ENCODE results near the gene DENND5B.
"Not testable (repeated sequence)": the region's sequence is repeated elsewhere in the genome, so short reads cannot be mapped to it uniquely, and the experiment has no call there.

DENND5B gene

GRCh38 chr12:31578632-31579031 lies 12.3 kb downstream of the DENND5B start:
- Histone ChIP-seq H3K4me3 (replicated peaks; ENCODE audit: insufficient read depth, low read length) (no peak overlapping the region), H3K27ac (replicated peaks) (no peak overlapping the region), H3K27me3 (ENCODE audit: insufficient read depth, poor library complexity, severe bottlenecking) (no peaks in the 10 kb centered on the region)
- DNase-seq (ENCODE audit: low read depth in 1 of 2, low spot score in 1 of 2): no peak
- TF ChIP-seq REST (IDR thresholded peaks at IDR 0.05; ENCODE audit: insufficient replicate concordance, low read depth): no peak
- no peak for TF ChIP-seq SPI1 (IDR thresholded peaks at IDR 0.05; ENCODE audit: borderline replicate concordance, low read depth)
- TF ChIP-seq POLR2AphosphoS5 (IDR thresholded peaks at IDR 0.05; ENCODE audit: low read depth): no peak
- no peak for TF ChIP-seq CTCF (IDR thresholded peaks at IDR 0.05; ENCODE audit: insufficient read depth, low read length)

- H3K4me3 ChIP-seq (replicated peaks; ENCODE audit: insufficient read depth, low read length): no peak overlapping the region
- peak in 1 of 2 experiments; percentile 20 for DNase-seq (ENCODE audit: low read depth in 1 of 2, low spot score in 1 of 2)
- TF ChIP-seq CTCF (IDR thresholded peaks at IDR 0.05; ENCODE audit: insufficient read depth, low read length) (no peak), SPI1 (IDR thresholded peaks at IDR 0.05; ENCODE audit: borderline replicate concordance, low read depth) (peak; percentile 75)
- H3K27ac ChIP-seq (replicated peaks): no peak overlapping the region
- no peaks in the 10 kb centered on the region for H3K27me3 ChIP-seq (ENCODE audit: insufficient read depth, poor library complexity, severe bottlenecking)
Observed at GRCh38 chr12:31574803-31575575, 15.9 kb downstream of the DENND5B start.

GRCh38 chr12:31574367-31574766 lies 16.6 kb downstream of the DENND5B start:
- DNase-seq (ENCODE audit: low read depth in 1 of 2, low spot score in 1 of 2); H3K27ac ChIP-seq (replicated peaks); H3K27me3 ChIP-seq (ENCODE audit: insufficient read depth, poor library complexity, severe bottlenecking): not testable (repeated sequence)

GRCh38 chr12:31572900-31573600 lies 17.9 kb downstream of the DENND5B start:
- no peaks in the 10 kb centered on the region for H3K27me3 ChIP-seq (ENCODE audit: insufficient read depth, poor library complexity, severe bottlenecking)
- no peak overlapping the region for H3K4me3 ChIP-seq (replicated peaks; ENCODE audit: insufficient read depth, low read length)
- no peak for DNase-seq (ENCODE audit: low read depth in 1 of 2, low spot score in 1 of 2)
- no peak for TF ChIP-seq POLR2AphosphoS5 (IDR thresholded peaks at IDR 0.05; ENCODE audit: low read depth)
- no peak for TF ChIP-seq CTCF (IDR thresholded peaks at IDR 0.05; ENCODE audit: insufficient read depth, low read length)
- TF ChIP-seq SPI1 (IDR thresholded peaks at IDR 0.05; ENCODE audit: borderline replicate concordance, low read depth): no peak
- no peak for TF ChIP-seq REST (IDR thresholded peaks at IDR 0.05; ENCODE audit: insufficient replicate concordance, low read depth)
- no peak for TF ChIP-seq GABPA (IDR thresholded peaks at IDR 0.05; ENCODE audit: low read depth)
- H3K27ac ChIP-seq (replicated peaks): no peak overlapping the region

More at GRCh38 chr12:31574367-31574766, 16.6 kb downstream of the DENND5B start:
- H3K4me3 ChIP-seq (replicated peaks; ENCODE audit: insufficient read depth, low read length): not testable (repeated sequence)
